DND-41 (cell line): ENCODE measurements around the gene FFAR2.

Source experiments
- CTCF ChIP-seq: IDR thresholded peaks from 2 replicates; pipeline ENCODE4 v1.5.1; 2012; ENCODE audit warnings: borderline replicate concordance, low read length, moderate library complexity, mild to moderate bottlenecking; ENCODE audit not compliant: poor library complexity, severe bottlenecking; ENCODE audit errors: extremely low read depth
- EZH2 ChIP-seq: IDR thresholded peaks from 3 replicates; pipeline ENCODE4 v1.6.1; 2012; ENCODE audit warnings: borderline replicate concordance, low read depth, mild to moderate bottlenecking, moderate library complexity, low read length, inconsistent platforms; ENCODE audit not compliant: severe bottlenecking

- TF ChIP-seq CTCF (no peak), EZH2 (no peak)
These were observed 18.2 kb downstream of the FFAR2 start for GRCh38 chr19:35466259-35466658.
